Measurements from ENCODE around the gene TMEM184B.
A peak's percentile ranks its signal among the peaks of the same experiment; 100 is the strongest.

TMEM184B gene

DNA sequence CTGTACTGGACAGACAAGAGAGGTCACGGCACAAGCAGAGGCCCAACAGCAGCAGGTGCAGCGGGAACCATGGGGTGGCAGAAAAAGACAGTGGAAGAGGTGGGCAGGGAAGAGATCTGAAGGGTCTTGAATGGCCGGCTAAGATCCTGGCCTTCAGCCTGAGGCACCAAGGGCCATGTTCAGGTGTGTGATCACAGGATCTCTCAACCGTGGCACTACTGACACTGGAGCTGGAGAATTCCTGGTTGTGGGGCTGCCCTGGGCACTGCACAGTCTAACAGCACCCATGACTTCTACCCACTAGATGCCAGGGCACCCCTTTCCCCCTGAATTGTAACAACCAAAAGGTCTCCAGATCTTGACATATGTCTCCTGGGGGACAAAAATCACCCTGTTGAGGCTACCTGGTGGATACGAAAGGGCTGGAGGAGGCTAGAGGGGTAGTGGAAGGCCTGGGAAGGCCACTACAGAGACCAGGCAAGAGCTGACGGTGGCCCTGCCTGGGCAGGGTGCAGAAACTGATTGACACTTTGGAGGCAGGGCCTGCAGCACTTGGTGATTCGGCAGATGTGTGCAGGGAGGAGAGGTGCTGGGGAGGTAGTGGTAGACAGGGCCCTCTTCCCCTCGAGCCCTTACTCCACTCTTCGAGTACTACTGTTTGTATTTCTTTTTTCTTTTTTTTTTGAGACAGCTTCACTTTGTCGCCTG lies 36.1 kb upstream of the TMEM184B start:
- no peak for DNase-seq

GRCh38 chr22:38305471-38306448 lies 33.0 kb upstream of the TMEM184B start:
- peak; percentile 64 for DNase-seq

DNA sequence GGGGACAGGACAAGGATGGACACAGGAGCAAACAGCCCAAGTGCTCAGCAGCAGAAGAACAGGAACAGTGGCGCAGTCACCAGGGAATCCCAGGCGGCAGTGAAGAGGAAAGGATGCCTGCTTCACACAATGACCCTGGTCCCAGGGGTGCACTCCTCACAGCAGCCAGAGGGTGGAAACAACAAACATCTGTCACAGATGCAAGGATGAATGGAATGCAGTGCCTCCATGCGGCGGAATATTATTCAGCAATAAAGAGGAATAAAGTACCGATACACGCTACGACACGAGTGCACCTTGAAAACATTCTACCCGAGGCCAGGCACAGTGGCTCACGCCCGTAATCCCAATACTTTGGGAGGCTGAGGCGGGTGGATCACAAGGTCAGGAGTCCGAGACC lies 31.7 kb upstream of the TMEM184B start:
- no peak for DNase-seq

DNA sequence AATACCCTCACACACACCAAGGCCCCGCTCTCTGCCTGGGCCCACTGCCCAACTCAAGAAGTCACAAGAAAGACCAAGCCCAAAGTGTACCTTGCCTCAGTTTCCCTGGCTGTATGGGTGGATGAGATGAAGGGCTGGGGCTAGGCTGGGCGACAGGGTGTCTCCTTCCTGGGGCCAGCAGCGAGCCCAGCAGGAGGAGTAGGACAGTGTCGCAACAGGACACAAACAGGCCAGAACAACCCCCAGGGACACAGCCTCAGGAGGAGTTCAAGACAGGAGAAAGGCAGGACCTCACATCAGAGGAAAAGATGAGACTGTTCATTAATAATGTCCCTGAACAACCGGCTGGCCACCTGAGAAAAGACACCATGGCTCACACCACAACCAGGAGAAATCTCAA lies 31.2 kb upstream of the TMEM184B start:
- DNase-seq: no peak

DNA sequence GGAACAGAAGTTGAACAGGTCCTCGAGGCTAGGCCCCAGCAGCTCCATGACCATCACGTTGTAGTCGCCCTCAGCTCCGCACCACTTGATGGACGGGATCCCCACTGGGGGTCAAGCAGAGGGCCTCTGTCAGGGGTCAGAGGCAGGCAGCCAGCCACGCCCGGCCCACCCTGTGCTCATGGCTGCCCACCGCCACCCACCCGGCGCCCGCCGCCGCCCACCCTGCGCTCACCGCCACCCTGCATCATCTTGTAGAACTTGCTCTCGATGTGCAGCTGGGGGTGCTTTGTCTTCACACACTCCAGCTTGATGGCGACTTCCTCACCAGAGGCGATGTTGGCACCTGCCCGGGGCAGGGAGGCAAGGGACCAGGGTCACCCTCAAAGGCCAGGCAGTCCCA lies 30.1 kb upstream of the TMEM184B start:
- no peak for DNase-seq

DNA sequence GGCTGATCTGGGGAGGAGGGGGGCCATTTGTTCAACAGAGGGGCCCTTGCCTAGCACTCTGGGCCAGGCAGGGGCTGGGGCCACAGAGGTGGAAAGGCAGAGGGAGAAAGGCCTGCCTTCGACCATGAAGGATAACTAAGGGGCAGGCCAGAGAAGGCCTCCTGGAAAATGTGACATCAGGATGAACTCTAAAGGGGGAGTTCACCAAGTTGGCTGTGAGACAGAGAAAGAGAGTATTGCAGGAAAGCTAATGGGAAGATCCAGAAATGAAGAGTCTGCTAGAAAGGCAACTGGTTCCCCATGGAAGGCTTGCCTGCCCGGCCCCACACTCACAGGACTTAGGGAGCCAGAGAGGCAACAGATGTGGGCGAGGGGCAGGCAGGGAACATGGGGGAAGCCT lies 28.1 kb upstream of the TMEM184B start:
- DNase-seq: no peak

DNA sequence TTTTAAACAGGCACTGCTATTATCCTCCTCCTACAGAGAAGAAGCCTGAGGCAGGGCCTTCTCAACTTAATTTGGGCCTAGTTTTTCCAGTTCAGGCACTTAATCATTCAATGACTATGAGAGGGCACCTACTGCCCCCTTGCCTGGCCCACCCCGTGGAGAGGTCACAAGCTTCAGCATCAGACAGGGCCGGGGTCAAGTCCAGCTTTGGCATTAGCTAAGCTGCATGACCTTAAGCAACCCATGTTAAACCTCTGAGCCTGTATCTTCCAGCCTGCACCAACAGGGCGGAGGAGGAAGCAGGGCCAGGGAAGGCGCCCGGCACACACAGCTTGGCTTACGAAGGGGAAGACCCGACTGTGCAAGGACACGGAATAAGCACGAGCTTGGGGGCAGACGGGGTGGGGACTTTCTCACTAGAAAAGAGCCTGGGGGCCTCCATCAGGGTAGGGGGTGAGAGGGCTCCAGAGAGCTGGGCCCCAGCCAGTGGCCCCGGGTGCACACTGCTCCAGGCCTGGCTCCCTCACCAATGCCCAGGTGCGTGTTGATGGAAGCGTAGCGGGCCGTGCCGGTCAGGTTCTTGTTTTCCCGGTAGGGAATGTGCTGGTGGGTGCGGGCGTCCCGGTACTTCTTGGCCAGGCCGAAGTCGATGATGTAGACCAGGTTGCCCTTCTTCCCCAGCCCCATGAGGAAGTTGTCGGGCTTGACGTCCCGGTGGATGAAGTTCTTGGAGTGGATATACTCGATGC lies 27.6 kb upstream of the TMEM184B start:
- DNase-seq: no peak

DNA sequence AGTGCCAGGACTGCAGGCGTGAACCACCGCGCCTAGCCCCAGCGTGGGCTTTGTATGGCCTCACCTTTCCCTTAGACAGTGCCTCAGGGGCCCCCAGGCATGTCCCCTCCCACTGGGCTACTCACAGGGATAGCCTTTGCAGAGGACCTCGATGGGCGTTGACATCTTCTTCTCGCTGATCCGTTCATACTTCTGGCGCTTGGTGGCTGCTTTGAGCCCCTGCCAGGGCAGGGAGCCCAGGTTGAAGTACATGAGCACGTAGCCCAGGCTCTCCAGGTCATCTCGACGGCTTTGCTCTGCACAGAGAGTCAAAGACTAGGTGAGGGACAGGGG lies 26.9 kb upstream of the TMEM184B start:
- DNase-seq: no peak

GRCh38 chr22:38298312-38299005 lies 25.6 kb upstream of the TMEM184B start:
- DNase-seq: peak; percentile 66

GRCh38 chr22:38296372-38296771 lies 23.6 kb upstream of the TMEM184B start:
- DNase-seq: no peak

DNA sequence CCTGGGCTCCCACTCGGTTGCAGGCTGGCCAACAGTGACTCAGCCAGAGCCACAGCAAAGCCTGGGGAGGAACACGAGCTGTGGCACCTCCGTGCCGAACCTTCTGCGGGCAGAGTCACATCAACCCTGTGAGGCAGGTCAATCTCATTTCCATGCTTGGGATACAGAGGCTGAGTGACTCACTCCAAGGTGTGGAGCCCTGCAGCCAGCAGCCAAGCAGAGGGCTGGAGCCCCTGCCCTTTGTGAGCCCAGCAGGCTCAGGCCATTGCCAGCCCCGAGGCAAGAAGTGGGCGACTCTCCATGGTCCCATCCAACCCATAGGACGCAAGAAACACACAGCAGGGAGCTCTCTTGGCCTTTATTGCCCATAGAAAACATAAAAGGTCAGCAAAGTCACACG lies 23.1 kb upstream of the TMEM184B start:
- no peak for DNase-seq

- DNase-seq: no peak
Measured at GRCh38 chr22:38295339-38295738, 22.5 kb upstream of the TMEM184B start.

DNA sequence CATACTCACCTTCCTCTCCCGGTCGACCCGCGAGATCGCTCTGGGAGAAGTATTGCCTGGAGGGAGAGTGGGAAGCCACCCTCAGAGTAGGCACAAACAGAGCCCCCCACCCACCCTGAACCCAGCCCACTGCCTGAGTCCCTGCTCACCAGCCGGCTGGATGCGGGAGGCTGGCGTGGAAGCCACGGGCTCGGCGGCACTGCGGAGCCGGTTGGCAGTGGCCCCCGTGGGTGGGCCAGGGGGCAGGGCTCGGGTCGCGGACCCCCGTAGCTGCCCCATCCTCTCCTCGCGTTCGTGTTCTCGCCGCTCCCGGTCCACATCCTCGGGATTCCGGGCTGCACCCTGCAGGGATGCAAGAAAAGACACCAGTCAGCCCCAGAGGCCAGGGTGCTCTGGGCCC lies 21.4 kb upstream of the TMEM184B start:
- DNase-seq: no peak

DNA sequence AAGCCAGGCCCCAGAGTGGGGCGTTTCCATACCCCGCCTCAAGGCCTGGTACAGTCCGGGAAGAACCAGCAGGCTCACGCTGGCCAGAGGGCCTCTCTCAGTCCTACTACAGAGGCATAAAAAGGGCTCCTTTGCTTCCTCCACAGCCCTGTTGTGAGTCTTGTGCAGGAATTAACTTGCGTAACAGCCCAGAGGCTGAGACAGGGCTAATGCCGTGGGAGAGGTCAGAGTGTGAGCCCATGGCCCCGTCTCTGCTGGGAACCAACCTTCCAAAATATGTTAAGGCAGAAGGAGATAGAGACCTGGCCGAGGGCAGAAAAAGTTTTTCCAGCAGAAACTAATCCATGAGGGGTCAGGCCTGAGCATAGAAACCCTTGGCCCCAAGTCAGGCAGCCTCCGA lies 19.9 kb upstream of the TMEM184B start:
- no peak for DNase-seq

DNA sequence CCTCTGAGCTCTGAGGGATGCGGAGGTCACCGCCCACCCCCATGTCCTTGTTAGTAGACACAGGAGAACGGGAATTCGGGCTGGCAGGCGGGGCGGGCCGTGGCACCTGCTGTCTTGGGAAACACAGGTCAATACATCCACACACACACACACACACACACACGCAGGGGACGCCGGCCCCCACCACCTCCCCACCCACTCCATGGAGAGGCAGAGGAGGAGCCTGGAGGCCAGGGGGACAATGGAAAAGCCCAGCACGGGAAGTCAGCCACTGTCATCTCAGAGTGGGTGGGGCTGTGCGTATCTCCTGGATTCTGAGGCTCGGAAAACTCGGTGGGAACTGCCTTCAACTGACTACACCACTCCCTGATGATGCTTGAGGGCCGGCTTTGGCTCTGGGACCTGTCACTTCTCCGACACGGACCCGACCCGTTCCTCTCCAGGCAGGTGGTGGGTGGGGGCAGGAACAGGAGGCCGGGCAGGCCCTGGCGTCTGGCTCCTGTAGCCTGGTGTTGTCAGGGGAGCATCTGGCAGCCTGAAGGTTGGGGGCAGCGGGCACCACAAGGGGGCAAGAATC lies 18.5 kb upstream of the TMEM184B start:
- no peak for DNase-seq

DNA sequence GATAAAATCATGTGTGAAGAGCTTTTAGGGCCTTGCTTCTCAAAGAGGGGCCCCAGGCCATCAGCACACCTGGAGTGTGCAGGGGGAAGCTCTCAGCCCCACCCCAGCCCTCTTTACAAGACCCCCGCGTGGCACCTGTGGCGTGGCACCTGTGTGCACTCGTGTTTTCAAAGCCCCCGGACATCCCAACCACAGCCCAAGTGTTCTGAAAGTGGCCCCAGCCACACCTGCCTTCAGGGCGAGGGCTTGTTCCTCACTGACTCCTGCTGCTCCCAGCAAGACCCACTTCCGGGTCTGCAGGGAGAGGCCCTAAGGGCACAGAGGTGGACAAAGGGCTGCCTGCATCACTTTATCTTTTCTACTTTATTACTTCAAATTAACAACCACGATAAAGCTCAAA lies 17.5 kb upstream of the TMEM184B start:
- DNase-seq: no peak

GRCh38 chr22:38289583-38290082 lies 16.8 kb upstream of the TMEM184B start:
- DNase-seq: no peak

GRCh38 chr22:38286915-38287669 lies 14.3 kb upstream of the TMEM184B start:
- DNase-seq: no peak

- DNase-seq: no peak
Measured at GRCh38 chr22:38285018-38285417, 12.2 kb upstream of the TMEM184B start.

GRCh38 chr22:38284042-38284402 lies 11.2 kb upstream of the TMEM184B start:
- DNase-seq: peak; percentile 70

GRCh38 chr22:38282397-38282796 lies 9.6 kb upstream of the TMEM184B start:
- no peak for DNase-seq

Measured in fibroblast of skin of abdomen (primary cell).